Measurements from ENCODE around the gene SMIM31.

The SMIM31 gene

DNA sequence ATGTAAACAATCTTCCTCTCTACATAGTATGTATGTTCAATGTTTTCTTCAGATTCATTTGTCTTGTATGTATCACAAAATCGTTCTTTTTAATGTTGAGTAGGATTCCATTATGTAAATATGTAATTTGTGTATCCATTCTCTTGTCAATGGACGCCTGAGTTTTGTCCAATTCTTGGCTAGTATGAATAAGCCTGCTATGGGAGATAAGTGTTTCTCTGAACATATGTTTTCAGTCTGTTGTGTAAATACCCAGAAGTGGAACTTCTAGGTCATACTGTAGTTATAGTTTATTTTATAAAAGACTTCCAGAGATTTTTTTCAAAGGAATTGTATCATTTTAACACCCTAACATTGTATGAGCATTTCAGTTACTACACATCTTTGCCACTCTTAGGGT lies 2.8 kb downstream of the SMIM31 start:
- TF ChIP-seq, protein P1, sequence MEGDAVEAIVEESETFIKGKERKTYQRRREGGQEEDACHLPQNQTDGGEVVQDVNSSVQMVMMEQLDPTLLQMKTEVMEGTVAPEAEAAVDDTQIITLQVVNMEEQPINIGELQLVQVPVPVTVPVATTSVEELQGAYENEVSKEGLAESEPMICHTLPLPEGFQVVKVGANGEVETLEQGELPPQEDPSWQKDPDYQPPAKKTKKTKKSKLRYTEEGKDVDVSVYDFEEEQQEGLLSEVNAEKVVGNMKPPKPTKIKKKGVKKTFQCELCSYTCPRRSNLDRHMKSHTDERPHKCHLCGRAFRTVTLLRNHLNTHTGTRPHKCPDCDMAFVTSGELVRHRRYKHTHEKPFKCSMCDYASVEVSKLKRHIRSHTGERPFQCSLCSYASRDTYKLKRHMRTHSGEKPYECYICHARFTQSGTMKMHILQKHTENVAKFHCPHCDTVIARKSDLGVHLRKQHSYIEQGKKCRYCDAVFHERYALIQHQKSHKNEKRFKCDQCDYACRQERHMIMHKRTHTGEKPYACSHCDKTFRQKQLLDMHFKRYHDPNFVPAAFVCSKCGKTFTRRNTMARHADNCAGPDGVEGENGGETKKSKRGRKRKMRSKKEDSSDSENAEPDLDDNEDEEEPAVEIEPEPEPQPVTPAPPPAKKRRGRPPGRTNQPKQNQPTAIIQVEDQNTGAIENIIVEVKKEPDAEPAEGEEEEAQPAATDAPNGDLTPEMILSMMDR (IDR thresholded peaks at IDR 0.05), result no peak
- no peaks in the 10 kb centered on the region for H3K36me3 ChIP-seq
- H3K4me1 ChIP-seq (ENCODE audit: control insufficient read depth in 1 of 2, insufficient read depth in 1 of 2, low read depth in 1 of 2, low read length in 1 of 2), result no peaks in the 10 kb centered on the region
- no peak overlapping the region for H3K27ac ChIP-seq
- no peak overlapping the region for H3K4me3 ChIP-seq (ENCODE audit: low read depth in 1 of 2, low read length in 1 of 2)
- H3K27me3 ChIP-seq, result no peaks in the 10 kb centered on the region
- no peaks in the 10 kb centered on the region for H3K9me3 ChIP-seq

DNA sequence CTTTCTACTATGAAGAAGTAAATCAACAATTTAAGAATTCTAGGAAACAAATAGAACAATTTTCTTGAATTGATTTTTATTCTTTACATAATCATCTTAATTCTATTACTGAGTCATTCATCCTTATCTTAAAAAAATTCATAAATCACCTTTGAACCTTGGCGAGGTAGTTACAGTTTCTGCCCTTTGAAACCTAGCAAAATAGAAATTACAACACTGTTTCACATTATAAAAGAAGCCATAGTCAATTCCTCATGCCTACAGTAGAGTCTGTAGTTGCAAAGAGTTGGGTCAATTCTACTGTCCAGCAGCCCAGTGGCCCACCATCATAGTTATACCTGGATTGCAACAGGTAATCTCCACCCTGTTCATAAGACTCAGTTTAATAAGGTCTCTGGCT lies 7.3 kb downstream of the SMIM31 start:
- Histone ChIP-seq H3K4me3 (ENCODE audit: low read depth in 1 of 2, low read length in 1 of 2) (no peak overlapping the region), H3K9me3 (no peaks in the 10 kb centered on the region), H3K27me3 (no peaks in the 10 kb centered on the region), H3K4me1 (ENCODE audit: control insufficient read depth in 1 of 2, insufficient read depth in 1 of 2, low read depth in 1 of 2, low read length in 1 of 2) (no peaks in the 10 kb centered on the region), H3K36me3 (no peaks in the 10 kb centered on the region), H3K27ac (no peak overlapping the region)
- TF ChIP-seq, protein P1 (IDR thresholded peaks at IDR 0.05), result no peak

DNA sequence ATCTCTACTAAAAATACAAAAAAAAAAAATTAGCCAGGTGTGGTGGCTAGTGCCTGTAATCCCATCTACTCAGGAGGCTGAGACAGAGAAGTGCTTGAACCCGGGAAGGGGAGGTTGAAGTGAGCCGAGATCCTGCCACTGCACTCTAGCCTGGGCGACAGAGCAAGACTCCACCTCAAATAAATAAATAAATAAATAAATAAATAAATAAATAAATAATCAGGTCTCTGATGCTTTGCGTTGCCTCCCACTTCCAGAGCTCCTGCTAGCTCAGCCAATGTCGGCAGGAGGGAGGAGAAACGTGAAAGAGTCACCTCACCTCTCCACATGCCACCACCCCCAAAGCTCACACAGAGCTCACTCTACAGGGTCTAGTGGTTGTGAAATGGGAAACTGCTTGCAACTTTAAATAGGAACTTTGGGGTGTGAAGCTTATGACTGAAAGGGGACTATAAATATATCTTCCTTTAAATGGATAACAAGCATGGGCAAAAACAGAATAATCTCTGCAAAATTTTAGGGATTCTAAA lies 7.9 kb downstream of the SMIM31 start:
- no peaks in the 10 kb centered on the region for H3K4me1 ChIP-seq (ENCODE audit: control insufficient read depth in 1 of 2, insufficient read depth in 1 of 2, low read depth in 1 of 2, low read length in 1 of 2)
- TF ChIP-seq, protein P1 (IDR thresholded peaks at IDR 0.05), result no peak

DNA sequence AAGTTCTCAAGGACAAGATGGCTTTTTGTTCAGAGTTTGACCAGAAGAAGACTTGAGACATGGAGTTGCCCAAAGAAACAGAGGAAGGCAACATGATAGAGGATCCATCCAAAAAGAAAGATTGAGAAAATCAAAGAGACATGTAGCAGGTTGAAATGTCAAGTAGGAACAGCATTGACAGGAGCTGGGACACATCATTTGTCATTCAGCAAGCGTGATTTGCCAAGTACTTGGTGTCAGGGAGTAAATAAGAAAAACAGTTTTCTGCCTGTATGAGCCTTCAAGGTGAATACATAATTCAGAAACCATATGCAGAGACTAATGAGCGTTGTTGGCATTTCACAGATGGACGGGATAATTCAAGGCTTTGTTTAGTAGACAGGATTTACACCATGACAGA lies 11.2 kb downstream of the SMIM31 start:
- Histone ChIP-seq H3K27ac (no peak overlapping the region), H3K9me3 (no peaks in the 10 kb centered on the region), H3K4me1 (ENCODE audit: control insufficient read depth in 1 of 2, insufficient read depth in 1 of 2, low read depth in 1 of 2, low read length in 1 of 2) (no peaks in the 10 kb centered on the region), H3K27me3 (peaks cover 4% of the 10 kb centered on the region), H3K36me3 (no peaks in the 10 kb centered on the region), H3K4me3 (ENCODE audit: low read depth in 1 of 2, low read length in 1 of 2) (no peak overlapping the region)
- TF ChIP-seq, protein P1 (IDR thresholded peaks at IDR 0.05), result no peak

More for the DNA sequence above, 7.9 kb downstream of the SMIM31 start:
- Histone ChIP-seq H3K36me3 (no peaks in the 10 kb centered on the region), H3K27ac (no peak overlapping the region), H3K4me3 (ENCODE audit: low read depth in 1 of 2, low read length in 1 of 2) (no peak overlapping the region), H3K9me3 (no peaks in the 10 kb centered on the region), H3K27me3 (no peaks in the 10 kb centered on the region)

DNA sequence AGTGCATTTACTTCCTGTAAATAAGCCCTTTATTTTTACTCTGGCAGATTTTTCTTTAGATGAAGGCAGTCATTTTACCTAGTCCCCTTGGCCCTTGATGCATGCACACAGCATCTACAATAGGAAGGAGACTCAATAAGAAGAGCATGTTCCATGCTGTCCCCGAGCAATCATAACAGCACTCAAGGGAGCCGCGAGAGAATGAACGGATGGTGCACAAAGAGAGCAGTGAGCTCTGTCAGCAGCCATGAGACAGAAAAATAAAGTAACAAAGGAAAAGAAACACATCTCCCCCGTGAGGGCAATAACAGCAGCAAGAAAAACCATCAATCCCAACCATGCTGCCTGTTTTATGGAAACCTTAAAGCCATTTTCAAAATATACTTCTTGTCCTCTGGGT lies 11.9 kb downstream of the SMIM31 start:
- TF ChIP-seq, protein P1 (IDR thresholded peaks at IDR 0.05), result no peak
- H3K4me3 ChIP-seq (ENCODE audit: low read depth in 1 of 2, low read length in 1 of 2), result no peak overlapping the region
- no peaks in the 10 kb centered on the region for H3K36me3 ChIP-seq
- no peak overlapping the region for H3K27ac ChIP-seq
- peaks cover 6% of the 10 kb centered on the region for H3K27me3 ChIP-seq
- no peaks in the 10 kb centered on the region for H3K4me1 ChIP-seq (ENCODE audit: control insufficient read depth in 1 of 2, insufficient read depth in 1 of 2, low read depth in 1 of 2, low read length in 1 of 2)
- no peaks in the 10 kb centered on the region for H3K9me3 ChIP-seq

DNA sequence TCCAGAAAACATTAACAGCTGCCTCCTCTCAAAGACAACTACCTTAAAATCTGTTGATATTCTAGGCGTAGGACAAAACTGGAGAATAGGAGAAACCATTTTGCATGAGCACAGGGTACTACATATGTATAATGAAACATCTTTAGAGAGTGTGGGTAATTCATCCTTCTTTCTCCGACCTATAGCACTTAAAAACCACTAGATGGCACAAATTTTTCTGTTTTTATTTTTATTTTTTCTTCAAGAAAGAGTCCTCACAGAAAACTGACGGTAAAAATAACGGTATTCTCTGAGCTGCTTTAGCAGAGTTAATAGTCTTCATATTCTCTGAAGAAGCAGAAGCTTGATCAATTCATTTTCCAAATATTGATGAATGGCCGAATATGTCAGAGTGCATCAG lies 14.6 kb downstream of the SMIM31 start:
- Histone ChIP-seq H3K4me3 (ENCODE audit: low read depth in 1 of 2, low read length in 1 of 2) (no peak overlapping the region), H3K27me3 (peaks cover 6% of the 10 kb centered on the region), H3K36me3 (no peaks in the 10 kb centered on the region), H3K9me3 (no peaks in the 10 kb centered on the region), H3K27ac (no peak overlapping the region), H3K4me1 (ENCODE audit: control insufficient read depth in 1 of 2, insufficient read depth in 1 of 2, low read depth in 1 of 2, low read length in 1 of 2) (no peaks in the 10 kb centered on the region)
- TF ChIP-seq, protein P1 (IDR thresholded peaks at IDR 0.05), result no peak
